ENCODE data around the gene MB21D2.

GRCh38 chr3:192858849-192859585 lies 58.6 kb downstream of the MB21D2 start:
- TF ChIP-seq CTCF (IDR thresholded peaks at IDR 0.05; ENCODE audit: low read length) = no peak
- no peak for TF ChIP-seq EZH2 (optimal IDR thresholded peaks at IDR 0.05; ENCODE audit: low read depth, low read length)

Measured in MM.1S (cell line).